Renal cortical epithelial cell (primary cell): ENCODE measurements around the gene CCN2. TPM values are rescaled to one million over a fixed set of nuclear protein-coding genes. Genes with fewer than 3 reads are reported as not detected.
"Not testable (repeated sequence)": the region's sequence is repeated elsewhere in the genome, so short reads cannot be mapped to it uniquely, and the experiment has no call there.

Experiments used
- DNase-seq: peaks from one replicate; pipeline ENCODE4 v3.0.0-alpha.2; 2011; ENCODE audit warnings: low read depth
- total RNA-seq: library from RNA; depleted of rRNA; stranded (reverse); fragments of >200 nt; gene quantifications from 2 replicates; pipeline ENCODE4 v1.2.3, GENCODE V29; 2014

Gene CCN2
- total RNA-seq, 1 donor from 2014 or later: 166 TPM

DNA sequence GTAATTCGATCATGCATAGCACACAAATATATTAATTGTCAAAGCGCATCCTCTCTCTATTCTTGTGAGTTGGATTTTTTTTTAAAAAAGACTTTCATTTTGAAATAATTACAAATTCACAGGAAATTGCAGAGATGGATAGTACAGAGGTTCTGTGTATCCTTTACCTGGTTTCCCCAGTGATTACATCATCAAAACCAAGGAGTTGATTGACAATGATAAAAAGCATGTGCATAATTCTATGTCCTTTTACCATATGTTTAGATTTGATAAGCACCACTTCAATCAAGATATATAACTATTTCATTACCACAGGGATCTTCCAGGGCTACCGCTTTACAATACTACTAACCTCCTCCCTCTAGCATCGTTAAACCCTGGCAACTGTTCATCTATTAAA, 40.2 kb downstream of the CCN2 start:
- no peak for DNase-seq

DNA sequence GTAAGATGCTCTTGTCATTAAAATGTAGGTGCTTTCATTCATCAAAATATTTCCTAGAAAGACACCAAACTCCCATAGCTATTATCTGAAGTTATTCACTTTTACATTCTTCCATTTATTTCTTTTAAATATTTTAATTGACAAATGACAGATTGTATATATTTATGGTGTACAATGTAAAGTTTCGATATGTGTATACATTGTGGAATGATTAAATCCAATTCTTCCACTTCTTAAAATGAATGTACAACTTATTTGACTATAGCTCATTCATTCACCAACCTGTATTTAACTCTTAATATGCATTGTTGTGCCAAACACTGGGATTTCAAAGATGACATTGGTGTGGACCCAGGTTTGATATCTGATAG, 41.0 kb downstream of the CCN2 start:
- no peak for DNase-seq

DNA sequence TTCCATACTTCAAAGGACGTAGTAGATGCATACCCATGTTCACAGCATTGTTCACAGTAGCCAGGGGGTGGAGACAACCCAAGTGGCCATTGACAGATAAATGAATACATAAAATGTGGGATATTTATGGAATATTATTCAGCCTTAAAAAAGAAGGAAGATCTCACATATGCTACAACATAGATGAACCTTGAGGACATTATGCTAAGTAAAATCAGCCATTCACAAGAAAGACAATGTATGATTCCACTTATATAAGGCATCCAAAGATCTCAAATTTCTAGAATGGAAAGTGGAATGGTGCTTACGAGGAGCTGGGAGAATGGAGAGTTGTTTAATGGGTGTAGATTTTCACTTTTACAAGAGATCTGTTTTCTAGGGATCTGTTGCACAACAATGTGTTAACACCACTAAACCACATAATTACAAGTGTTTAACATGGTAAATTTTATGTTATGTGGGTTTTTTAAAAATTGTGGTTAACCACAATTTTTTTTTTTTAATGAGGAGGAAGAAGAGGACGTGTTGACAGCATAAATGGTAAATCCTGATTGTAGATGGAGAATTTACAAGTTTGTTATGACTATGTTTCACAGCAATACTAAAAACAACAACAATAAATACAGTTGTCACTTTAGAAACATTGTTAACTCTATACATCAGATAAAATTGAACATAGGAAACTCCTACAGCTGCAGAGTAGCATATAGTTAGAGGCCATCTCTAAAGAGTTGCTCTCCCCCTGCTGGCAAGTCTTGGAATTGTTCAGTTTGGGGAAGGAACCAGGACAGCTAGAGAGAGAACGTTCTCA, 41.6 kb downstream of the CCN2 start:
- peak; percentile 57 for DNase-seq

DNA sequence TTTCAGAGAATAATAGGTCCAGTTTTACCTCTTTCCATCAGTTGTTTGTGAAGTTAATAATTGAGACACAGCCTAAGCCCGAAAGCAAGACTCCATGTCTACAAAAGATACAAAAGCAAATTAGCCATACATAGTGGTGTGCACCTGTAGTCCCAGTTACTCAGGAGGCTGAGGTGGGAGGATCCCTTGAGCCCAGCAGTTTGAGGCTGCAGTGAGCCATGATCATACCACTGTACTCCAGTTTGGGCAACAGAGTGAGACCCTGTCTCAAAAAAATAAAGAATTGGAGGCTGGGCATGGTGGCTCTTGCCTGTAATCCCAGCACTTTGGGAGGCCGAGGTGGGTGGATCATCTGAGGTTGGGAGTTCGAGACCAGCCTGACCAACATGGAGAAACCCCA, 42.4 kb downstream of the CCN2 start:
- DNase-seq: not testable (repeated sequence)

DNA sequence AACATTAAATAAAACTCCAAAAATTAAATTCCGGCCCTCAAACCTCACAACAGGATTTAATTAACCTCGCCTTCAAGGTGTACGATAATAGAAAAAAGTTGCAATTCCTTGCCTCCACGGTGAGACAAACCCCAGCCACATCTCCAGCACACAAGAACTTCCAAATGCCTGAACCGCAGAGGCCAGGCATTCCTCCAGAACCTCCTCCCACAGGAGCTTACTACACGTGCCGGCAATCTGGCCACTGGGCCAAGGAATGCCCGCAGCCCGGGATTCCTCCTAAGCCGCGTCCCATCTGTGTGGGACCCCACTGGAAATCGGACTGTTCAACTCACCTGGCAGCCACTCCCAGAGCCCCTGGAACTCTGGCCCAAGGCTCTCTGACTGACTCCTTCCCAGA, 47.4 kb downstream of the CCN2 start:
- DNase-seq: not testable (repeated sequence)

DNA sequence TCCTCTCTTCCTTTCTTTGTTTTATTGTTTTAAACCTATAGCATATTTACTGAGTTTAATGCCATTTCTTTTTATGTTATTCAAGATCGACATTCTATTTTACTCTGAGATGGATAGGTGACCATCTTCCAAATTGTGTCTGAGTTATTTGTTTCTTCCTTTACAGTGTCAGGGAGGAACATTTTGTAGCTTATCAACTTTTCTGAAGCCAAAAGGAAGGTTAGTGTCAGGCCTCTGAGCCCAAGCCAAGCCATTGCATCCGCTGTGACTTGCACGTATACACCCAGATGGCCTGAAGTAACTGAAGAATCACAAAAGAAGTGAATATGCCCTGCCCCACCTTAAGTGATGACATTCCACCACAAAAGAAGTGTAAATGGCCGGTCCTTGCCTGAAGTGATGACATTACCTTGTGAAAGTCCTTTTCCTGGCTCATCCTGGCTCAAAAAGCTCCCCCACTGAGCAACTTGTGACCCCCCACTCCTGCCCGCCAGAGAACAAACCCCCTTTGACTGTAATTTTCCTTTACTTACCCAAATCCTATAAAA, 49.8 kb downstream of the CCN2 start:
- not testable (repeated sequence) for DNase-seq

DNA sequence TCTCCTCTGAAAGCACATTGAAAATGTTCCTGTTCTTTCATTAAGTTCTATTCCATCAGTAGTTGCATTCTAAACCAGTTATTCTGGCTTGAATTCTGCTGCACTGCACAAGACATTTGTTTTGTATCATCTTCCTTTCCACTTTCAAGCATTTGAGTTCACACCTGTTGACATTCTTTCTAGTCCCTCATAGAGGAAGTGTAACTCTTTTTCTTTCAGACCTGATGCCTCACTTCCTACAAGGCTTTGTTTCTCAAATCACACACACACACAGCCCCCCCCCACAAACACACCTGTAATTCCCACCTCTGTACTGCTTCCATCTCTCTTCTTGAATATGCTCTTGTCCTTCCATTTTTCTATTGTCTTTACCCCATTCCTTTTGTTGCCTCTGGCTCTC, 50.9 kb downstream of the CCN2 start:
- no peak for DNase-seq

DNA sequence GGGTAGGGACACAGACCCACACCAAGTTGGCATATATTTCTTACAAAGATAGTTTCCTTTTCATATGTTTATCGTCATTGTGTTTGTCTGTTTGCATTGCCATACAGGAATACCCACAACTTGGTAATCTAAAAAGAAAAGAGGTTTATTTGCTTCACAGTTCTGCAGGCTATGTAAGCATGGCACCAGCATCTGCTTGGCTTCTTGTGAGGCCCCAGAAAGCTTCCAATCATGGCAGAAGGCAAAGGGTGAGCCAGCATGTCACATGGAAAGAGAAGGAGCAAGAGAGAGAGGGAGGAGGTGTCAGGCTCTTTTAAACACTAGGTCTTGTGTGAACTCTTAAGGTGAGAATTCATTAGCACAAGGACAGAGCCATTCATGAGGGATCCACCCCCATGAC, 52.5 kb downstream of the CCN2 start:
- no peak for DNase-seq

Other genes starting within 250 kb of the CCN2 start
- gene OR2A4, start 250.0 kb downstream of the CCN2 start, total RNA-seq: not detected in 2 replicates
- not detected in 2 replicates for gene CTAGE9, start 240.4 kb downstream of the CCN2 start, total RNA-seq
- gene ENPP1, start 143.4 kb downstream of the CCN2 start, total RNA-seq: 3.8 and 6.0 TPM in 2 replicates